Right renal cortex interstitium (tissue), 3 donors: ENCODE results near the gene MPDU1. TPM values are rescaled to one million over a fixed set of nuclear protein-coding genes. Genes with fewer than 3 reads are reported as not detected.
A peak's percentile ranks its signal among the peaks of the same experiment; 100 is the strongest.
"Not testable (repeated sequence)": the region's sequence is repeated elsewhere in the genome, so short reads cannot be mapped to it uniquely, and the experiment has no call there.

Source experiments
- DNase-seq, 3 donors: peaks; one replicate each; pipeline ENCODE4 v3.0.0-alpha.2; 2013; ENCODE audit warnings: low read depth in 3 of 3, low spot score in 2 of 3
- polyA plus RNA-seq, 3 donors: library from polyadenylated mRNA; unstranded; fragments of 120-200 nt; gene quantifications; one replicate each; pipeline ENCODE4 v1.2.1, GENCODE V29; 2013; ENCODE audit not compliant: insufficient read length in 3 of 3

MPDU1 gene
- polyA plus RNA-seq, 3 donors: 125 to 133 (median 125) TPM

GRCh38 chr17:7612294-7612640 is 28.6 kb downstream of the MPDU1 start:
- DNase-seq: no peak

- DNase-seq: no peak
Measured at GRCh38 chr17:7613769-7614424, 30.2 kb downstream of the MPDU1 start.

- DNase-seq: peak; percentile 100
Measured at GRCh38 chr17:7614425-7615264, 31.0 kb downstream of the MPDU1 start, which contains the start of gene FXR2. Gene FXR2 (minus strand): TSS chr17:7614897. CDS start chr17:7614532, 365 bp downstream.

GRCh38 chr17:7615265-7615747 is 31.7 kb downstream of the MPDU1 start:
- DNase-seq: no peak

- DNase-seq: no peak
Measured at GRCh38 chr17:7618608-7619007, 35.0 kb downstream of the MPDU1 start.

- no peak for DNase-seq
Measured at GRCh38 chr17:7620835-7621234, 37.2 kb downstream of the MPDU1 start.

GRCh38 chr17:7623661-7624060 is 40.0 kb downstream of the MPDU1 start:
- DNase-seq: no peak

GRCh38 chr17:7625749-7626148 is 42.1 kb downstream of the MPDU1 start:
- not testable (repeated sequence) for DNase-seq

- no peak for DNase-seq
Measured at GRCh38 chr17:7626307-7626706, 42.7 kb downstream of the MPDU1 start.

GRCh38 chr17:7626956-7627249 is 43.3 kb downstream of the MPDU1 start:
- DNase-seq: no peak

GRCh38 chr17:7627250-7628121 is 43.8 kb downstream of the MPDU1 start, which contains the start of gene SAT2:
Gene SAT2 (minus strand): TSS chr17:7627821. CDS start chr17:7627635, 186 bp downstream.
- DNase-seq: peak; percentile 85 to 89 (median 85)

- DNase-seq: no peak
Measured at GRCh38 chr17:7629939-7630571, 46.4 kb downstream of the MPDU1 start, which contains the start of gene SHBG. Gene SHBG (plus strand): TSS chr17:7630135. CDS start chr17:7630173, 38 bp downstream.

- DNase-seq: no peak
Measured at GRCh38 chr17:7631398-7632380, 48.0 kb downstream of the MPDU1 start.

GRCh38 chr17:7632492-7632894 is 48.8 kb downstream of the MPDU1 start:
- DNase-seq: no peak

GRCh38 chr17:7633093-7633492 is 49.4 kb downstream of the MPDU1 start:
- DNase-seq: no peak

- peak in 1 of 3 donors; percentile 58 for DNase-seq
Measured at GRCh38 chr17:7634384-7634783, 50.7 kb downstream of the MPDU1 start.

GRCh38 chr17:7636163-7636562 is 52.5 kb downstream of the MPDU1 start:
- no peak for DNase-seq
